GM18951 (cell line): Measurements from ENCODE around the gene LTBP3.
"Not testable (repeated sequence)": the region's sequence is repeated elsewhere in the genome, so short reads cannot be mapped to it uniquely, and the experiment has no call there.

Source experiments
- POLR2A ChIP-seq: IDR thresholded peaks from 4 replicates; pipeline ENCODE4 v1.6.1; 2011; ENCODE audit warnings: mild to moderate bottlenecking; ENCODE audit not compliant: insufficient read length, insufficient read depth; ENCODE audit errors: extremely low read depth
- in situ Hi-C: fragments of 300-500 bp; cut with MboI; formaldehyde crosslinking; loops from one replicate; pipeline ENCODE4 v1.12.0; 2022; ENCODE audit warnings: low sequenced_read_pairs, mixed read lengths, inconsistent platforms; ENCODE audit not compliant: unreplicated experiment

The LTBP3 gene

DNA sequence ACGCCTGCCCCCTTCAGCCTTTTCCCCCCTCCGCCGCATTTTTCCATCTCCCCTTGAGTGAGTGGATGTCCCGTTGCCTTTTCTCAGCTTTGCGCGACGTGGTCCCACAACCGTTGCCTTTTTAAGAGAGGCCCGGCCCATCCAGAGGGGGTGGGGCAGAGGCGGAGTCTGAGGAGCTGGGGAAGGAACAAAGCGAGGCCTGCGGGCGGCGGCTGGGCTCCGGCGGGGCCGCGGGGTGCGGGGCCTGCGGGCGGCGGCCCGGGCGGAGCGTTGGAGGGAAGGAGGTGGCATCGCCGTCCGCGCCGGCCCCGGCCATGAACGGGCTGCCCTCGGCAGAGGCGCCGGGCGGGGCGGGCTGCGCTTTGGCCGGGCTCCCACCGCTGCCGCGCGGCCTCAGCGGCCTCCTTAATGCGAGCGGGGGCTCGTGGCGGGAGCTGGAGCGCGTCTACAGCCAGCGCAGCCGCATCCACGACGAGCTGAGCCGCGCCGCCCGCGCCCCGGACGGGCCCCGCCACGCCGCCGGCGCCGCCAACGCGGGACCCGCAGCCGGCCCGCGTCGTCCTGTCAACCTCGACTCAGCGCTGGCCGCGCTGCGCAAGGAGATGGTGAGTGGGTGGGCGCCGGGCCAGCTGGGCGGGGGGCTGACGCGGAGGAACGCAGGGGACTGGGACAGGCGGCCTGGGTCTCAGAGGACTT lies 14.3 kb upstream of the LTBP3 start, which contains the start of gene FAM89B:
Gene FAM89B (plus strand): TSS at position 183 of the 696 bp plus-strand sequence. CDS start 132 bp downstream, at position 315.
- peak; percentile 70 for TF ChIP-seq POLR2A
- in situ Hi-C loops: no loop called here

DNA sequence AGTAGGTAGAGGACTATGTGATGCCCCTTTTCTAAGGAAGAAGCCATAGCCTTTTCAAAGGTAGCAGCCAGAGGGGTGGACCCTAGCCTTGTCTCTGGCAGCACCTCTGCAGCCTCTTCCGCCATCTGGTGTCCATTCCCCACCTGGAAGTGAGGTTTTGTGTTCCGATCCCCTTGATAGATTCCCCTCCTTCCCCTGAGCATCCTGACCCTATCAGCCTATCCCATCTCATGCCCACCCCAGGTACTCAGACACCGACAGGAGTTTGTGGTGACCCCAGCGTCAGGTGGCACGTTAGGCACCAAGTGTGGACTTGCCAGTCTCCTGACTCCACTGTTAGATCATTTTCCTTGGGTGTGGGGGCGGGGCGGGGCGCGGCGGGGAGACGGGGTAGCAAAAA lies 13.8 kb upstream of the LTBP3 start:
- no peak for TF ChIP-seq POLR2A
- in situ Hi-C loops: no loop called here

DNA sequence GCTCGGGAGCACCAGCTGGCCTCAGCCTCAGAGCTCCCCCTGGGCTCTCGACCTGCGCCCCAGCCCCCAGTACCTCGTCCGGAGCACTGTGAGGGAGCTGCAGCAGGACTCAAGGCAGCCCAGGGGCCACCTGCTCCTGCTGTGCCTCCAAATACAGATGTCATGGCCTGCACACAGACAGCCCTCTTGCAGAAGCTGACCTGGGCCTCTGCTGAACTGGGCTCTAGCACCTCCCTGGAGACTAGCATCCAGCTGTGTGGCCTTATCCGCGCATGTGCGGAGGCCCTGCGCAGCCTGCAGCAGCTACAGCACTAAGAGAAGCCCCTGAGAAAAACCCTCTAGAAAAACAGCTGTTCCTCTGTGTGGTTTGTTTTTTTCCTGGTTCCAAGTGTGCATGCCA lies 13.3 kb upstream of the LTBP3 start:
- no peak for TF ChIP-seq POLR2A
- in situ Hi-C loops: no loop called here

DNA sequence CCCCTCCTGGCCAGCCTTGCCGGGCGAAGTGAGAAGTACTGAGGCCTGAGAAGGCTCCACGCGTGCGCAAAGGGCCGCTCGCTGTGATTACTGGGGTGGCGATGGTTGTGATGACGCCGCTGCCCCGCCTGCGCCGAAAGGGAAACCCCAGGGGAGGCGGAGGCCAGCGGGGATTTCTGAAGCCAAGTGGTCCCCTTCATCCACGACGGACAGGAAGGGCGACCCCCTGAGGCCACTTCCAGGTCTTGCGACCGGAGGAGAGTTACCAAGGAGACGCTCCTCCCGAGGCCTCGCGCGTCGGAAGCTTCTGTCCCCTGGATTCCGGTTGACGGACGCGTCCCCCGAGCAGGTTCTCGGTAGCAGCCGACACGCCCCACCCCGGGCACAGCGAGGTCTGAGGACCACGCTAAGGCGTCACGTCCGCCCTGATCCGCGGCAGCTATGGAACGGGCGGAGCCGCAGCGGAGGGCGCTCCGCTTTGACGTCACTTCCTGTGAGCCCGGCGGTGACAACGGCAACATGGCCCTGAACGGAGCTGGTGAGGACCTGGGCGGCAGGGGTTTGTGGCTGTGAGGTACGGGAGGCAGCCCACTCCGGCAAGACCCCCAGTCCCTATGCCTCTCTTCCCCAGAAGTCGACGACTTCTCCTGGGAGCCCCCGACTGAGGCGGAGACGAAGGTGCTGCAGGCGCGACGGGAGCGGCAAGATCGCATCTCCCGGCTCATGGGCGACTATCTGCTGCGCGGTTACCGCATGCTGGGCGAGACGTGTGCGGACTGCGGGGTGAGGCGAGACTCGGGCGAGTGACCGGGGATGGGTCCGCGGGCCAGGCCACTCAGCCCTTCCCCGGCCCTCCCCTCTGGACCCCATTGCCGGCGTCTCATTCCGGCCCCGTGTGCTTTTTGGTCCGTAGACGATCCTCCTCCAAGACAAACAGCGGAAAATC lies 12.1 kb upstream of the LTBP3 start, which contains the start of gene ZNRD2:
Gene ZNRD2 (plus strand): TSS at position 505 of the 946 bp plus-strand sequence. CDS start 15 bp downstream, at position 520.
- in situ Hi-C loops: no loop called here
- peak; percentile 78 for TF ChIP-seq POLR2A

DNA sequence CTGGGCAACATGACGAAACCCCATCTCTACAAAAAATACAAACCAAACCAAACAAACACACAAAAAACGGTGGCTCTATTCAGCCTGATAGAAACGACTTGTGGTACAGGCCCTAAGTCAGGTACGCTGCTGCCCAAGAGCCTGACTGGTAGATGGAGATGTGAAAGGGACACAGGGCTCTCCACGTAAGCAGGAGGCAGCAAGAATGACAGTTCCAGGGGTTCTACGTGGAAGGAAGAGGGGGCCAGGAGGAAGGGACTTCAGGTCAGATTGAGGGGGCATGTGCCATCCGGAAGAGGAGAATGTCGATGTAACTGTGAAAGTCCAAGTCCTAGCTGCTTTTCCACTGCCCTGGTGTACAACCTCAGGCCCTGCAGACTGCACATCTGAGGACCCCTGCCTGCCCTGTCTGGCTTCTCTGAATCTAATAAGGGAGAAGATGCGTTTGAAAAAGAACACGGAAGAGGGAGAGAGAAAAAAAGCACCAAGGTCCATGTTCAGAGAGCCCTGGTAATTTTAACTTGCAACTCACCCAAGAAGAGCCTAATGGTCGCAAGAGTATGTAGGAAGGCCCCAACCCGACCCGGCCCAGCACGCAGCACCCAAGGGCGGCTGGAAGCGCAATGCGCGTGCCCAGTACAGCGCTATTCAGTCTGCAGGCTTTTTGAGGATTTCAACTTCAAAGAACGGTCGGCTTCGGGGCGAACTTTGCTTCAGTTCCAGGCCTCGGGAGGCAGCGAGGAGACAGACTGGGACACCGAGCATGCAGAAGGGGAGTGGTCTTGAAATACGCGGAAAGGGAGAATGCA lies 11.2 kb upstream of the LTBP3 start:
- no peak for TF ChIP-seq POLR2A

DNA sequence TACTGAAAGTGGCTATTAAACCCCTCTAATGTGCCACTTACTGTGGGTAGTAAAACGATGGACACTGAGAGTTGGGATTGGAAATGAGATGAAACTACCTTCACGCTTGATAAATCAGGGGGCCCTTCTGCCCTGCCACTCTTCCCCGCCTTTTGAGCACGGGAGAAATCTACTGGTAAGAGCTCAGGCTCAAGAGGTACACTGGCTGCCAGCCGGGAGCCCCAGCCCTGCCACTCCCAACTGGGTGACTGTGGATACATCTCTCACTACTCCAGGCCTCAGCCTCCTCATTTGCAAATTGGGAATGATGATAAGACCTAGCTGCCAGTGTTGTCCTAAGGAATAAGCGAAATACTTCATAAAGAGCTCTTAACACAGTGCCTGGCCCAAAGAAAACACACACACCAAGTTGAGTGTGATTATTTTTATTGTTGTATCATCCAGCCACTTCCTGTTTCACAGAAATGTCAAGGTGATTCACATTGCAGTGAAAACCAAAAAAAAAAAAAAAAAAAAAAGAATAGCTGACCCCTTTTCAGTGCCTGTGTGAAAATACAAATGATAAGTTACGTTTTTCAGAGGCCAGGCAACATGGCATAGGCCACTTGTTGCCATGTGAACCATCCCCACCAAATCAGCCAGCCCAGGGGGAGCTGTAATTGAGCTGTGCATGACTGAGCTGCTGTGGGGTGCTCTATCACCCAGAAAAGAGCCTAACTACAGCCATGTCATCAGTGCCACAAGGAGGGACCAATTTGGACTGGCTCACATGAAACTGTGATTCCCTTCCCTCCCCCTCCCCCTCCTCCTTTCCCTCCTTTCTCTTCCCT lies 7.7 kb upstream of the LTBP3 start:
- TF ChIP-seq POLR2A: no peak
- in situ Hi-C loops: no loop called here

More for the DNA sequence above, 11.2 kb upstream of the LTBP3 start:
- in situ Hi-C loops: no loop called here

DNA sequence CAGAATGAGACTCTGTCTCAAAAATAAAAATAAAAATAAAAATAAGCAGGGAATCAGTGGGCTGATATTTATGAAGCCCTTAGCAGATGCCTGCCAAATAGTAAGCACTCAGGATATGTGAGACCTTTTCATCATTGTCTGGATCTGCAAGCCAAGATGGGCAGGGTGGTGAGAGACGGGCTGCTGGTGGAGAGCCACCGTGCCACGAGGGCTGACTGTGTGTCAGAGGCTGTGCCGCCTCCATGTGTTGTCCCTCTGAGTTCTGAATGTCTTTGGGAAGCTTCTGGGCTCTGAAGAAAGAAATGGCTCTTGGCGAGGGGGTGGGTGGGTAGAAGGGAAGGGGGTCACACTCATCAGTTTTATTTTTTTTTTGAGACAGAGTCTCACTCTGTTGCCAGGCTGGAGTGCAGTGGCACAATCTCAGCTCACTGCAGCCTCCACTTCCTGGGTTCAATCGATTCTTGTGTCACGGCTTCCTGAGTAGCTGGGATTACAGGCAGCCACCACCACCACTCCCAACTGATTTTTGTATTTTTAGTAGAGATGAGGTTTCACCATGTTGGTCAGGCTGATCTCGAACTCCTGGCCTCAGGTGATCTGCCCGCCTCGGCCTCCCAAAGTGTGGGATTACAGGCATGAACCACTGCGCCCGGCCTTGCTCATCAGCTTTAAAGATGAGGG lies 6.9 kb upstream of the LTBP3 start:
- in situ Hi-C loops: not testable (repeated sequence)

DNA sequence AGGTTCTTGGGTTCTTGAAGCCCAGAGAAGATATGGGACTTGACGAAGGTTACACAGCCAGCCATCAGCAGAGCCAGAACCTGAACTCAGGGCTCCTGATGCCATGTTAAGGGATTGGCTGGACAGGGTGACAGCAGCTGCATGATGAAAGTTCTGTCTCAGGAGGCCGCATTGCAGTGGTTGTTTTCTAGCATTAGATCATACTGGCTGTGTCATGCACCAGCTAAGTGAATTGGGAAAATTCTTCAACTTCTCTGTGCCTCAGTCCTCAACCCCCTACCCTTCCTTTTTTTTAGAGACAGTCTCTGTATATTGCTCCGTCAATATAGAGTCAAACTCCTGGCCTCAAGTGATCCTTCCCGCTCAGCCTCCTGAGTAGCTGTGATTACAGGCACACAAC lies 5.4 kb upstream of the LTBP3 start:
- in situ Hi-C loops: no loop called here
- no peak for TF ChIP-seq POLR2A

DNA sequence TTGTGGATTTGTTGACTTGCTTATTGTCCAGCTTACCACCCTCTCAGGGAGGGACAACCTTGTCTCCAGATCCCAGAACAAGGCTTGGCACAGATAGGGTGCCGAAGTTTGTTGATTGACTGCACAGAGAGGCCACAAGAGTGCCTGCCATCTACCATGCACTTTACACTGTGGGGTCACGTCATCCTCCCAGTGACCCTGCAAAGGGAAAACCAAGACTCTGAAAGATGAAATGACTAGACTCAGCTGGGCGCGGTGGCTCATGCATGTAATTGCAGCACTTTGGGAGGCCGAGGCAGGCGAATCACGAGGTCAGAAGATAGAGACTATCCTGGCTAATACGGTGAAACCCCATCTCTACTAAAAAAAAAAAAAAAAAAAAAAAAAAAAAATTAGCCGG lies 4.6 kb upstream of the LTBP3 start:
- in situ Hi-C loops: no loop called here

DNA sequence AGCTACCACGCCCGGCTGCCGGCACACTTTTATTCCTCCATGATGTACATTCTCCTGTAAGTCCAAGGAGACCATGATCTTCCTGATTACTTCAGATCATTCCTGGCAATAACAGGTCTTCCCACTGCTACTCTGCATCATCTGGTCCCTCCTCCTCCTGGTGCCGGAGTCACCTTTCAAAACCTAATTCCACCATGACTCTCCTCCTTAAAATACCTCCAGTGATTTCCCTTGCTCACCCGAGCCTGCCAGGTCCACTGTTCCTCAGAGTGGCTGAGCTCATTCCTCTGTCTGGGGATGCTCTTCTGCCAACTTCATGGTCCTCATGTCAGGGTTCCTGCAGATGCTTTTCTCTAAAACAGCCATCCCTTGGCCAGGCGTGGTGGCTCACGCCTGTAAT lies 3.9 kb upstream of the LTBP3 start:
- in situ Hi-C loops: no loop called here
- TF ChIP-seq POLR2A: no peak

More for the DNA sequence above, 4.6 kb upstream of the LTBP3 start:
- TF ChIP-seq POLR2A: no peak

DNA sequence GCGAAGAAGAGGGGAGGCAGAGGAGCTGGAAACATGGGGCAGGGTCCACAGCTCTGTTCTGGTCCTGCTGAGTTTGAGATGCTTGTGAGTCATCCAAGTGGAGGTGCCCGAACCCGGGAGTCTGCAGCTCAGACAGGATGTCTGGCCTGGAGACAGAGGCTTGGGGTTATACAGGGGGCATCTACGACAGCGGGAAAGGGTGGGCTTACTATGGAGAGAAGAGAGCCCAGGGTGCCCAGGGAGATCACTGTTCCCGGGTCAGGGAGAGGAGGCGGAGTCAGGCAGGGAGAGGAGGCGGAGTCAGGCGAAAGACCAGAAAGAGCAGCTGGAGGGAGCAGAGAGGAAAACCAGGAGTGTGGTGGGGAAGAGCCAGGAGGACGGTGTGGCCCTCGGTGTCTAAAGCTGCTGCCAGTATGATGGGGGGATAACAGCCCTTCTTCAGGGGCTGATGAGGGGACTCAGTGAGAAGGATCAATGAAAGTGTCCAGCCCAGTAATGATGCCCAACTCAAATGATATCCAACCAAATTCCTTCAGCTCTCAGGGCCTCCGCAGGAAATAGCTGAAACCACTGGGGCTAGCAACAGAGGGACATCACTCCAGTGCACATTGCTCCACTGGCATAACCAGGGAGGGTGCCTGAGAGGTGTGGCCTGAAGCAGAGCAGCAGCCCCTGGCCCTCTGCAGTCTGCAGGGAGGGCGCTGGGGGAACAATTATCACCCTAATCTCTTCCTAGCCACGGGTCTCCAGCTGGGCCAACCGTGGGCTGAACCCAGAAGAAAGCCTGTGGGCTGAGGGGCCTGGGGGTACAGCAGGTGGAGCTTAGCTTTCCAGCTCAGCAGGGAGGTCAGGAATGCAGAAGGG lies 2.6 kb upstream of the LTBP3 start:
- no peak for TF ChIP-seq POLR2A
- in situ Hi-C loops: no loop called here

DNA sequence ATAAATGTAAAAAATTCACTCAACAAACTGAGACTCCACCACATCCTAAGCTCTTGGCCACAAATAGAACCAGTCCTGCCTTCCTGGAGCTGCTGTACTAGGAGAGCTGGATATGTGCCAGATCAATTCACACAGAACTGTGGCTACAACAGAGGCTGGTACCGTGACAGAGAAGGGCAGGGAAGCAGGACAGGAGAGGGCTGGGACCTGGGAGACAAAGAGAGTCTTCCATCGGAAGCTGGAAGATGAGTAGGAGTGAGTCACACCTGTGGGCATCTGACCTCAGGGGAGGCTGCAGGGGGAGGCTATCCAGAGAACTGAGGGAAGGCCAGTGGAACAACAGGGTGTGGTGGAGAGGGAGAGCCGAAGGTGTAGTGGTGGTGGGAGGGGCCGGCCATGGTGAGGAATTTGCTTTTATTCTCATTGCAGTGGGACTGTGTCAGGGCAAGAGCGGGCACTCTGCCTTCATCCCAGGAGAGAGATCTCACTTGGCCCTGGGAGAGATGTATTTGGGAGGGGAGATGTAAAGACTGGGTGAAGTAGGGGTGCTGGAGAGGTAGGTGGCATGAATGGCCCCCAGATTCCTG lies 1.9 kb upstream of the LTBP3 start:
- in situ Hi-C loops: no loop called here
- no peak for TF ChIP-seq POLR2A
